DMS153 treated with DMSO at 0.1 percent for 48 hours (cell line): ENCODE results near the gene CPED1.
"Not testable (repeated sequence)": the region's sequence is repeated elsewhere in the genome, so short reads cannot be mapped to it uniquely, and the experiment has no call there.

Experiments used
- DNase-seq: peaks from one replicate; lab custom pipeline; 2025; ENCODE audit not compliant: unreplicated experiment; lab: John Stamatoyannopoulos, UW

The CPED1 gene

DNA sequence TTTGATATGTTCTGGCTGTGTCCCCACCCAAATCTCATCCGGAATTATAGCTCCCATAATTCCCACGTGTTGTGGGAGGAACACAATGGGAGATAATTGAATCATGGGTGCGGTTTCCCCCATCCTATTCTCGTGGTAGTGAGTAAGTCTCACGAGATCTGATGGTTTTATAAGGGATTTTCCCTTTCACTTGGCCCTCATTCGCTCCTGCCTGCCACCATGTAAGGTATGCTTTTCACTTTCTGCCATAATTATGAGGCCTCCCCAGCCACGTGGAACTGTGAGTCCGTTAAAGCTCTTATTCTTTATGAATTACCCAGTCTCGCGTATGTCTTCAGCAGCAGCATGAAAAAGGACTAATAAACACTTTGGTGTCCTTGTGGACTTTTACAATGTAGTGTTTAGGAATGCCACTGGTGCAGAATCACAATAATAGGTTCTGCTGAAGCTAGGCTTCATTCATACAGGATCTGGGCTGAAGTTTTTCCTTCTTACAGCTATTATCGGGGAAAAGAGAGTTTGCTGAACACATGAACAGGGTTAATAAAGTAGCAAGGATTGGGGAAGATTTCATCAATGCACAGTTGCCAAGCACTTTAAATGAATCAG, 74.3 kb downstream of the CPED1 start:
- DNase-seq, result no peak

DNA sequence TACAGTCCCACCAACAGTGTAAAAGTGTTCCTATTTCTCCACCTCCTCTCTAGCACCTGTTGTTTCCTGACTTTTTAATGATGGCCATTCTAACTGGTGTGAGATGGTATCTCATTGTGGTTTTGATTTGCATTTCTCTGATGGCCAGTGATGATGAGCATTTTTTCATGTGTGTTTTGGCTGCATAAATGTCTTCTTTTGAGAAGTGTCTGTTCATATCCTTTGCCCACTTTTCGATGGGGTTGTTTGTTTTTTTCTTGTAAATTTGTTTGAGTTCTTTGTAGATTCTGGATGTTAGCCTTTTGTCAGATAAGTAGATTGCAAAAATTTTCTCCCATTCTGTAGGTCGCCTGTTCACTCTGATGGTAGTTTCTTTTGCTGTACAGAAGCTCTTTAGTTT, 79.2 kb downstream of the CPED1 start:
- not testable (repeated sequence) for DNase-seq

DNA sequence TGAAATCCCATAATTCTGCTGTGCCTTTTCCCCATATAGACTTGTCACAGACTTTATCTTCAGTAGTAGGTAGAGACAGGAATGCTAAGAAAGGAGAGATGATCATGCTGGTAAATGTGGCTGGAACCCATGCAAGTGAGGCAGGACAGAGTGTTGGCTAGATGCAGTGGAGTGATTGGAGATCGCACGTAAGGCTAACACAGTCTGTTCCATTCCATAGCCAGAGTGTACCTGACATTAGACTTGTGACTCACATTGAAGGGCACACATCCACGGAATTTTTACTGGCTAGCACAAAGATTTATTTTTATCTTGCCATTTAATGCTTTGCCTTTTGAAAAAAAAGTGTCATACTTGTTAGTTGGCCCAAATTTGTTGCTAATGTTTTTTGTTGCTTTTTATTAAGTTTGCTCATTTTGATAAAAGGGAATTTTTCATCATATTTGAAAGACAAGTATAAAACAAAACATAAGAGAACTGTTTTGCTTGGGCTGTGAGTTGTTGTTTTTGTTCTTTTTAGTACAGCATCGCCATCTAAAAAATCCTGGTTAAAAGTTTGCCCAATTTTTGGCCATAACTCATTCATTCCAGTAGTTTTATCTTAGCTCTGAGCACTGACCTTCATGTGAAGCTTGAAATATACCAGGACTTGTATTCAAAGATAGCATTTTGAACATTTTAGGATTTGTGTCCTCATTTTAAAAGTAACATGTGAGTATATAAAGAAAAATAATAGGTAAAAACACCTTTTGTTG, 81.0 kb downstream of the CPED1 start:
- DNase-seq, result no peak

DNA sequence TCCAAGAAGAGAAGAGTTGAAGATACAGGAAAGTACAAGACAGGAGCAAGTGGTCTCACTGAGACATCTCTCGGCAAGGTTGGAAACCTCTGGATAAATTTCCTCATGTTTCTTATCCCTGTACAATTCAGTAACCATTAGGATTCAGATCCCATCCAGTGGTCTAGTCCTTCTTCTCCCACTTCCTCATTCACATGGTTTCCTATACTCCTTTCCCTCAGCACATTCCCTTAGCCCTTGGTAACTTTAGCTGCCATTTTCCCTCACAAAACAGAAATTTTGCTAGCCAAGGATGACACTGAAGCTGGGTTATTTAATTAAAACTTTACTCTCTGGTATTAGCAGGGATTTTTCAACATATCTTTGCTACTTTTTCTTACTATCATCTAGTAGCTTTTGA, 82.6 kb downstream of the CPED1 start:
- DNase-seq, result no peak

DNA sequence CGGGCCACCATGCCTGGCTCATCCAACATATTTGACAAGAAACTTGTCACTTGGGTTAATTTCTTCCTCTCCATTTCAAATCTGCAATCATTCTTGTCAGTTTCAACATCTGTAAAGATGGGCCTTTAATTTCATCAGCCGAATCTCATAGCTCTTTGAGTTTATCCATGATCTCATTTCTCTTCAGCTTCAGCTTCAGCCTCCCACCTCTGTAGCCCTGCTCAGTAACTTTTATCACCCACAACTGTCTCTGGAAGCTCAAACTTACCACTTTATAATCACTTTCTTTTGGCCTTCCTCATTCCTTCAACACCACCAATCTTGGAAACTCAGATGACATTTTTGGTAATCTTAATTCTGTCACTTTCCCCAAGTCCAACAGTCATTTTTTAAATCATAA, 83.2 kb downstream of the CPED1 start:
- no peak for DNase-seq

DNA sequence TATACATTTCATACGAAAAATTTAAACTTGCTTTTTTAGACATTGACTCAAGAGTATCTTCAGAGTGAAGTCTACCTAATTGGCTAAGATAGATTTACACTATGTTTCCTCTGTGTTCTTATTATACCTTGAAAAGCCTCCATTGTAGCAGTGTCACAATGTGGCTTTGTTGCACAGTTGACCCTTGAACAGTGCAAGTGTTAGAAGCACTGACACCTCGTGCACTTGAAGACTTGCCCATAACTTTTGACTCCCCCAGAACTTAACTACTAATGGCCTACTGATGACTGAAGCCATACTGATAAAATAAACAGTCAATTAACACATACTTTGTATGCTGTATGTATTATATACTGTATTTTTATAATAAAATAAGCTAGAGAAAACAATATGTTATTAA, 84.3 kb downstream of the CPED1 start:
- no peak for DNase-seq

DNA sequence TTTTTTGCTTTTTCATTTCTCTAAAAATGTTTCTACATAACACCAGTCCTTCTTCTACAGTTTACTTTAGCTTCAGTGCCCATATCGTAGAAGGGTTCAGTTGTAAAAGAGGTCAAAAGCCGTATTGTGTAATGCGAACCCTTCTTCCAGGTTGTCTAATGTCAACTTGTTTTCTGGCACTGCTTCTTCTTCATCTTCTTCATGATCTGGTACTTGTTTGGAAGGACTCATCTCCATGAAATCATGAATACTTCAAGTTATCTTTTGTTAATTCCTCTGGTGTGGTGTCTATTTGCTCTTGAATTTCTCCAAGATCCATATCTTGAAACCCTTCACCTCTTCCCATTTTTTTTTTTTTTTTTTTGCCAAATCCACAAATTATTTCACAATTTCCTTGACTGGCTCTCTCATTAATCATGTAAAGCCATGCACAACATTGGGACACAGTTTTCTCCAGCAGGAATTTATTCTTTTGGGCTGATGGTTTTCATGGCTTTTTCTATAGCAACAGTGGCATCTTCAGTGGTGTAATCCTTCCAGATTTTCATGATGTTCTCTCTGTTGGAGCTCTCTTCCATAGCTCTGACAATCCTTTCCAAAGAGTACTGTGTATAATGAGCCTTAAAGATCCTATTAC, 85.1 kb downstream of the CPED1 start:
- DNase-seq, result no peak

DNA sequence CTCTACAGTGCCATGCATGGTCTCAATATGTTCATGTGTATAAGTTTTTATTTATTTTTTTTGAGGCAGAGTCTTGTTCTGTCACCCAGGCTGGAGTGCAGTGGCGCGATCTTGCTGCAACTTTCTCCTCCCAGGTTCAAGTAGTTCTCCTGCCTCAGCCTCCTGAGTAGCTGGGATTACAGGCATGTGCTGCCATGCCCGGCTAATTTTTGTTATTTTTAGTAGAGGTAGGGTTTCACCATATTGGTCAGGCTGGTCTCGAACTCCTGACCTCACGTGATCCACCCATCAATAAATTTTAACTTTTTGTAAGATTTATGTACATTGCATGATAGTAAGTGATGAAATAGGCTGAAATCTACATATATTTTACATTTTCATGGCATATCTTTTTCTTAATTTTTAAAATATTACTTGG, 86.9 kb downstream of the CPED1 start:
- DNase-seq, result not testable (repeated sequence)

DNA sequence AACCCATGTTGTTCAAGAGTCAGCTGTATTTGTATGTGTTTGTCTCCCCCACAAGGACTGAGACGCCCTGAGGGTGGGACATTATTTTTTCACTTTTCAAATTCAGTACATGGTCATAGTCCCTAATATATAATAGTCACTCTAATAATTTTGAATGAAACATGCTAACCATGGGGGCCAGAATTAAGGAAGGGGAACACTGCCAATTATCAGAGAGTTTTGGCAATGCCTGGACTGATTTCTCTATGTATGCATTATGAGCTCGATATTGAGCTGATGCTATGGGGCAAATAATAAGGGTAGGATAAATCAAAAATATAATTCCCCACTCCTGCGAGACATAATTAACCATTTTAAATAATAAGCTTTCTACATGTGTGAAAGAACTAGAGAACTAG, 87.4 kb downstream of the CPED1 start:
- no peak for DNase-seq

DNA sequence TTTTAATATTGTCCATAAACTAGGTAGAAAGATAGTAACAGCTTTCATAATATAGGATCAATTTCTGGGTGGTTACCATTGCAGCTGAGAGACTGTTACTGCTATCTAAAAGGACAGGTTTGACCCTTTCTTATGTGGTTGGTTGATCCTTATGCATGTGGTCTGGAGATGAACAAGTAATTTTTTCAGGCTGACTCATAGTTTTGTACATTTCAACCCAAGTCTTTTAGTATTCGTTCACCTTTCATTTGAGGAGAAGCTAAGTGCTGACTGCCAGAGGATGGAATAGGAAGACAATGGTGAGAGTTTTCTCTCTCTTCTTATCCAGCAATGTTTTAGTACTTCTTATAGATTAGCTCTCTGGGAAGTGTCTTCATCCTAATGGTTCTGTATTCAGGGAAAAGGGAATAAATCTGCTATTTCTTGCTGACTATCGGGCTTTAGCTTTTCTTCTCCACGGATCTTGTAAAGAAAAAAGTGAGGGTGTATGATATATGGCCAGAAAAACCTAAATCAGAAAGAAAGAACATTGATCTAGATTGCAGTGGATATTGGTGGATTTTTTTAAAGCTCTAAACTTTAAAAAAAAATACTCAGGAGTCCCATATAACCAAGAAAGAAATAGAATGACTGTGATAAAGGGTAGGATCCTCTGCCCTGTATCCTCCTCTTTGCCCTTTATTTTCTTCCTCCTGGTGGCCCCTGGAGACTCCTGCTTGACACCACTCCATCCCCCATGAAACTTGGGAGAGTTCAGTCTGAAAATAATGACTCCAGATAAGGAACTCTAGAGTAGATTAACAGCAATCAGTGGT, 88.0 kb downstream of the CPED1 start:
- DNase-seq, result no peak

DNA sequence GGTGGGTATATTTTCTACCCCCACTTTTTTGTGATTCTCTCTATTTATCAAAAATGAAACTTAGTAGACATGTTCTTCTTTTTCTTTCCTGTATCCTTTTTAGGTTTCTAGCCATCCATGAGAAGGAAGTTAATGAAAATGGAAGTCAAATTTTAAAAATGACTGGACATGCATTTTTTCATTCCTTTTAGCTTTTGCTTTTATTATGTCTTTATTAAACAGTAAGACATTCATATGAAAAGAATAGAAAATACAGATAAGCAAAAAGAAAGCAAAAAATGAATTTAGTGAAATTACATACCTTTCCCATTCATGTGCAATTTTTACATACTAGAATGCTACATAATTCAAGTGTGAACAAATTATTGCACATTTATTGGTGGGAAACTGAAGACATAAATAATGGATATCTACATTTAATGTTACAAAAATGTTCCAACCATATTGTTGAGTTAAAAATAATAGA, 88.7 kb downstream of the CPED1 start:
- DNase-seq, result no peak

DNA sequence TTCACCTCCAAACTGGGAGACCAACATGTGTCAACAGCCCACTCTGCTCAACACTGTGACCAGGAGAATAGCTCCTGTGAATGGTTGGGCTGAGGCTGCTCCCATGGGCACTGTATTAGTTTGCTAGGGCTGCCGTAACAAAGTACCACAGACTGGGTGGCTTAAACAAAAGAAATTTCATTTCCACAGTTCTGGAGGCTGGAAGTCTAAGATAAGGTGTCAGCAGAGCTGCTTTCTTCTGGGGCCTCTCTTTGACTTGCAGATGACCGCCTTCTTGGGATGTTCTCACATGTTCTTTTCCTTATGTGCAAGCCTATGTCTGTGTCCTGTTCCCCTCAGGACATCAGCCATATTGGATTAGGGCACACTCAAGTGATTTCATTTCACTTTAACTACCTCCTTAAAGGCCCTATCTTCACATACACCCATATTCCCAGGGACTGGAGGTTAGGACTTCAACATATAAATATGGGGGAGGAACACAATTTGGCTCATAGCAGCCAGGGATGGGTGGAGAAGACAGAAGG, 90.3 kb downstream of the CPED1 start:
- no peak for DNase-seq

DNA sequence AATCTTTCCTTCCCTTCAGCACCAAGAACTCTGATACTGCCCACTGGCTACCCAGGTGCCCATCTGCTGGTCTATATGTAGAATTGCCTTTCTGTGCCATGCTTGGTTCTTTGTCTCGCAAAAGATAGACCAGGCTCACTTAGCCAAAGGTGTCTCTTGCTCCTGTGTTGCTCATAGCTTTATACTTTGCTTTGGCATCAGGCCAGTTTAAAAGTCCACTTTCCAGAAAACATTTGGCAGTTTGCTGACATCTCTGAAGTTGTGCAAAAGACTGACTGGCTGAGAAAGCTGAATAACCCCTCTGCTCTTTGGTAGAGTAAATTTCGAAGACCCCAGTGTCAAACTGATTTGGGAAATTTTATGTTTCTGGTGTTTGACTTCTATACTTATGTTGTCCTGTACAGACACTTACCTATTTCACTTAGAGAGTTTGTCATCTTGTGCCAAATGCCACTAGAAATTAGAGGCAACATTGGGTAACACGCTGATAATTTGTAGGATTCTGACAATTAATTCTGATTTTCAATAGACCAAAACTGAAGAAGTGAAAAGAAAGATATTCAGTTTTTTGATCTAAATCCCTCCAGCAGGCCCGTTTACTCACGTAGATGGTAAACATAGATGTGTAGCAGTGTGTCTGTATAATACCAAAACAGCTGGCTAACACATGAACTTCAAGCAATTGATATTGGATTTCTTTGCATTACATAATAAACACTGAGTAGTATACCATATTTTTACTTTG, 91.1 kb downstream of the CPED1 start:
- no peak for DNase-seq

DNA sequence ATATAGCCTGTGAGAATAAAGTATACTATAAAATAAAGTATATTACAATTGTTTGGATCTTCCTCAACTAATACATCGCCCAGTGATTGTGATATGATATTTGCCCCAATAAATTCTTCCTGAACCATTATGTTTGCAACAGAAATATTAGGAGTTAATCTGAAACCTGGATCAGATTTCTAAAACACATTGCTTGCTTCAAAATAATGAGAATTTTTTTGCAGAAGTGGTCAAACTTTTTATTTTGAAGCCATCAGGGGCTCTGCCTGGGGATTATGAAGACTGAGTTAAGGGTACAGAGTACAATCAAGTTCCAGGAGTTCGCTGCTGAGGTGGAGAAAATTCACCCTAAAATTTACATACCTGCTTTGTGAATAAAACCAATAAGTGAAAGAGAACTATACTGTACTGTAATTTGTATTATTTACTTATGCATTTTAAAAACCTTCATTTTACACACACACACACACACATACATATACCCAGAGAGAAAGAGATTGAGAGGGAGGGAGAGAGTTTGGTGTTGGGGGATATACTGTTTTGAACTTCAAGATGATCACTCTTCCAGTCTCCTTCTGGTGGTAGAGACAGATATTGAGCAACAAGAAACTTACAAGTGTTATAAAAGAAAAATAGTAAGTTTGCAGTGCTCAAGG, 91.9 kb downstream of the CPED1 start:
- no peak for DNase-seq

DNA sequence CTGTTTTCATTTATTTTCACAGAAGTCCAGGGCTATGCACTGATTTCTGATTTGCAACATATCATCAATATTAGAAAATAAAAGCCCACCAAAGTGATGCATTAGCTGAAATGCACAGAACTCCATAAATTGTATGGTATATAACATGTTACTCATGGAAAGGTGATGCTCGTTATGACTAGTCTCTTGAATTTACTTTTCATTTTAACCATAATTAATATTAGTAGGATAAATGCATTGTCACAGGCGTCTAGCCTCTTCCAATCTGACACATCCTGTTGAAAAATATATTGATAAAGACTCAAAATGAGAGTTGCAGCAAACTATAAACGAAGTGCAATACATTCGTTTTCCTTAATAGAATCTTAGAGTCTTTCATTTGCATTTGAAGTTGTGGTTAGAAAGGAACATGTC, 92.4 kb downstream of the CPED1 start:
- DNase-seq, result no peak

DNA sequence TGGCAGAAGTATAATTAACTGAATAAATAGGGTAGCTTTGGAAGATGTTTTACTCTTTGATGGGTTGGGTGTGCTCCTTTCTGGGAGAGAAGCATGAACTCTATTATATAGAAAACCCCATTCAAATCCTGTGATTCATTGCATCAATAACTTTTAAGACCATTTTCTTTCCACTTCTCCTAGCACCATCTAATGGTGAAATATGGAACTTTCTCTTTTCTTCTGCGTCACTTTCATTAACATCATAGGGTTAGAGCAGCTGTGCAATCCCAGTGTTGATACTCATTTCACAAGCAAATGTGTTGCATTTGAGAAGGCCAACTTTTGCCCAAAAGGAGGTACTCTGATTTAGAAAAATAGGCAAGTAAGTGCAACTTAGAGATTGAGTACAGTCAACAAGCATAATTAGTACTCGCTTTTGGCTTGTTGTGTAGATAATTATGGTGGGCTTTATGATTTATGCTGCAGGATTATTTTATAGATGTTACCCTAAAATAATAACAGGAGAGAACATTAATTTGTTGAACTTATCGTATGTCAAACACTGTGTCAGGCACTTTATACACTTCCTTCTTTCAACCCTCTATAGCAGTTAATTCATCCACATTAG, 92.9 kb downstream of the CPED1 start:
- peak; percentile 54 for DNase-seq

DNA sequence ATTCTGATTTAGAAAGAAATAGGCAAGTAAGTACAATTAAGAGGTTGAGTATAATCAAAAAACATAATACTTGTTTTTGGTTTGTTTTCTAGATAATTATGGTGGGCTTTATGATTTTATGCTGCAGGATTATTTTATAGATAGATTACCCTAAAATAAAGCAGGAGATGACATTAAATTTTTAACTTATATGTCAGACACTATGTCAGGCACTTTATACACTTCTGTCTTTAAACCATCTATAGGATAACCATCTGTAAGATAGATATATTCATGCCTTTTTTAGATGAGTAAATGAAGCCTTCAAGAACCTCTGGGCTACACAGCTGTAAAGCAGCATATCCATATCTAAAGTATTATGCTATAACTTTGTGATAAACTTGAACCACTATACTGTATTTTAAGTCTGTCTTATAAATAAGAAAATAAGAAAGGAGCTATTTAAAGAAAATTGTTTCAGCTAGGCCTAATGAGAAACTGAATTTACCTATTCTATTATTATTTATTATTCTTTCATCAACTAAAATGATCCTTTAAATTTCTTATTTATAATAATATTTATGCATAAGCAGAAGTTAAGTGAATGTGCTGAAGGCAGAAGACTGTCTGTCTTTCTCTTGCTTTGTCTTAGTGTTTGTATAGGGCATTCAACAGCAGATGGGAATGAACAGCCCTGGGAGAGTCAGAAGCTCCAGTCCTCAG, 94.0 kb downstream of the CPED1 start:
- DNase-seq, result no peak

DNA sequence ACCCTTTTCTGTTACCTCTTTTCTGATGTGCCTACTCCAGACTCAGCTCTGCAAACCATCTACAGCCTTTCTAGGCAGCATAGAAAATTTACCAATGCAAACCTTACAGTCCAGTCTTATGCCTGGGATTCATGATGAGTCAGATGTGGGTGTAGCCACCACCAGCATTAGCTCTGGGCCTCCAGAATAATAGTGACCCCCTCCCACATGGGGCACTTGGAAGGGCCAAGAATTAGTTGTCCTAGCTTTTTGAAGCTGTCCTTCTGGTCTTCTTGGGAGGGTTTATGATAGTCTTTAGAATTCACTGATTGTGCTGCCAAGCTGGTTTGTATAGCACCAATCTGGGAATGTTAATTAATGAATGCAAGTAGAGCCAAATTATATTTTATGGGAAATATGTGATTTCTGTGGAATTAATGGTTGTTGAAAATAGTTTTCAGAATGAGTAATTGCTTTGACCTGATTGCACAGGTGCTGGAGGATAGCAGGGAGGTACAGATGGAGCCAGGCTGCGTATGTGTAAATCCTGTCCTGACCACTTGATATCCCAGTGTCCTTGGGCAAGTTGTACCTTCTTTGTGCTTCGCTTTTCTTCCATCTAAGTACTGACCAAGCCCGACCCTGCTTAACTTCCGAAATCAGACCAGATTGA, 94.8 kb downstream of the CPED1 start:
- DNase-seq, result no peak
